GM20431 (cell line): Measurements from ENCODE around the gene CSRP2.

ENCODE experiments used
- in situ Hi-C: fragments of 300-500 bp; cut with MseI, MboI; formaldehyde crosslinking; loops from one replicate; pipeline ENCODE4 v1.15.0; 2020; ENCODE audit warnings: low sequenced_read_pairs; ENCODE audit not compliant: unreplicated experiment

The CSRP2 gene

GRCh38 chr12:76866151-76866567, 12.7 kb downstream of the CSRP2 start:
- in situ Hi-C loops, result no loop called here

GRCh38 chr12:76864791-76865400, 13.9 kb downstream of the CSRP2 start:
- in situ Hi-C loops, result no loop called here

DNA sequence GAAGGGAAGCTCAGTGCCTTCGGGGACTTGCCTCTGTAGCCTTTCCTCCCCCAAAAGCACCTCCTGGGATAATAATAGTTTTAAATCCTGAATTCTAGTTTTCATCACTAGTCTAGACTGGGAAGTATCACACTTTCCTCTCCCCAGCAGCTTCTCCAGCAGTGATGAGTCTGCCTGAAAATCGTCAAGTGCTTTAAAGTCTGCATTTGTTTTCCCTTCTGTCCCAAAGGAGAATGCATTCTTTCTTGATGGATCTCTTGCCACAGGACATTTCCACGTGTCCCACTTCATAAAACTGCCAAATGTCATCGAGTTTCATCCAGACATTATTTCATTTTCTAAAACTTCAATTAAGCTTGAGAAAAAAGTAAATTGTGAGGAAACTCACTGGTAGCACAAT, 15.0 kb downstream of the CSRP2 start:
- in situ Hi-C loops, result no loop called here

GRCh38 chr12:76863005-76863670, 15.7 kb downstream of the CSRP2 start:
- in situ Hi-C loops, result no loop called here

DNA sequence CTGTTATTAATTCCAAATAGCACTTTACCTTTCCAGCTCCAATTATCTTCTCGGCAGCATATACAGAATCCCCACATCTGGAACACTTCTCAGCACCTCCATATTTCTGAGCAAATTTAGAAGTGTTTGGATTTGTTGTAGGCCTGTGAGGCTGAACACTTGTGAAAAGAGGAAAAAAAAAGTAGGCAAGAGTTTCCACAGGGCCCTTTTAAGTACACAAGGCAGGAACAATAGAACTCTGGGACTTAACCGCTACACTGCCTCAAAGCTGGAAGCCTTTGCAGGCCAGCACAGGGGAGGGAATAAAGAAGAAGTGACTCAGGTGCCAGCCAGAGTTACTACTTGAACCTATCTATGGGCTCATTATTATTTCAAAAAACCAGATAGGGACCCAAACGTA, 18.6 kb downstream of the CSRP2 start:
- in situ Hi-C loops, result no loop called here

GRCh38 chr12:76859611-76860010, 19.2 kb downstream of the CSRP2 start:
- in situ Hi-C loops, result no loop called here

GRCh38 chr12:76856018-76856644, 22.7 kb downstream of the CSRP2 start:
- in situ Hi-C loops, result no loop called here

- in situ Hi-C loops, result no loop called here
Observed at GRCh38 chr12:76855271-76855670, 23.5 kb downstream of the CSRP2 start.

DNA sequence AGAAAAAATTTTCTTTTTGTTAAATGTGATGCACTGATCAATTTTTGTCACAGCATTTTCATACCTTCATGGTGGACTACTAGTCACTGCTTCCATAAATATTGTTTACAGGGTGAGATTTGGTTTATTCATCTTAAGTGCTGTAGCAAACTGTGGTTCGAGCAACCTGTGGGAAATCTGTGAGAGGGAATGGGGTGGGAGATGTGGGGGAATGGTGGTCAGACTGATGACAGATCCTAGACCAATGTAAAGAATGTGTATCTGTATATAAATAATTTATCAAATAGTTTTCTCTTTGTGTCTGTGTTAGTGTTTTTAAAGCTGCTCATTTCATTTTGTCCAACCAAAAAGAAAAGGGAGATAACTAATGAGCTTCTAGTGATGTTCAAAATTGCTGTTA, 26.7 kb downstream of the CSRP2 start:
- in situ Hi-C loops, result no loop called here

DNA sequence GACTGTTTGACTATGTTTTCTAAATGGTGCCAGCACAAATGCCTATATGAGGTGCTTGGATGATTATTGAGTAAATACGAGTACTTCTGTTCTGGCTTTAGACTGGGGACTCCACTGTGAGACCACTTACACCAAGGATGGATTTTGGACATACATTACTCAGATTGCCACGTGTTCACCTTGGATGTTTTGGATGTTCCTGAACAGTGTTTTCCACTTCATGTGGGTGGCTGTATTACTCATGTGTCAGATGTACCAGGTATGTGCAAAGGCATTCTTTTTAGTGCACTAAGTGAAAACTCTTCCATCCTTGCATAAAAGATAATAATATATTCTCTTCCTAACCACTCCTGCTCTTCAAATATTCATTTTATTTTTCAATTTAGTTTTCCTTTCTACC, 30.7 kb downstream of the CSRP2 start:
- in situ Hi-C loops, result no loop called here

- in situ Hi-C loops, result no loop called here
Observed at GRCh38 chr12:76847260-76847659, 31.6 kb downstream of the CSRP2 start.

GRCh38 chr12:76836633-76837032, 42.2 kb downstream of the CSRP2 start:
- in situ Hi-C loops, result no loop called here

- in situ Hi-C loops, result no loop called here
Observed at GRCh38 chr12:76830436-76830835, 48.4 kb downstream of the CSRP2 start.

DNA sequence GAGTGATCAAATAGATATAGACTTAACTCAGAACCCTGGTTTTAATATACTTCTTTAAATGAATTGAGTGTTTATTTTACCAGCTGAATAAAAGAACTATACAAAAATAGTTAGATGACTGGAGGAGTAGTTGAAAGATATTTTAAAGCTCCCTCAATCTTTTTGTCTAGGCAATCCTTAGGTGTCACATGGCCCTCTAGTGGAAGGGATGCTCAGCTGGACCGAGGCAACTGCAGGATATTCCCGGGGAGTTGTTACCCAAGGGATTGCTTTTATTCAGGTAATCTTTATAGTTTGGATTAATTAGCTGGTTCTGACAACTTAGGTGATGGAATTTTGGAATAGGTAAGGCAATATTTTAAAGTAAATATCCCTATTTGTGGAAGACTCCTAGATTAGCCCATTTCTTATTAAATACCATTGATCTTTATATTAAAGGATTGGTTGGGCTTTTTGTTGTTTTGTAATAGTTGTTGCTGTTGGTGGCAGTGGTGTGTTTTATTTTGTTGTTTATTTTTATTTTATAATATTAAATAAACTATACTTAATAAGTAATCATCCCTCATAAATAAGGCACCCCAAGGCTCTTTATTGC, 57.8 kb downstream of the CSRP2 start:
- in situ Hi-C loops, result no loop called here

DNA sequence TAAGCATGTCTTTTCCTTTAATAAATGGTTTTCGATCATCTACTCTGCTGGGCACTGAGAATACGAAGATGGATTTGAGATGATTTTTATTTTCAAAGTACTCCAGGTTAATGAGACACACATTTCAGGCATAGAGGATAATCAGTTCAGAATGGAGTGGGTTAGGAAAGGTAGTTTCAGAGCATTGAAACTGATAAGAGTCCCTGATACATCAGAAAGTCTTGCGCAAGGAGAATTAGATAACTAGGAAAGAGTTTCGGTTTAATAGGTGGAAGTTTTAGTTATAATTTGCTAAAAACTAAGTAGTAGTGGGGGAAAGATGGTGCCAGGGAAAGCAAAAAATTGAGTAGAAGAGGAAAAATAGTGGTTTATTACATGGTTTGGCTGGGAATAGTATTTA, 64.8 kb downstream of the CSRP2 start:
- in situ Hi-C loops, result no loop called here

DNA sequence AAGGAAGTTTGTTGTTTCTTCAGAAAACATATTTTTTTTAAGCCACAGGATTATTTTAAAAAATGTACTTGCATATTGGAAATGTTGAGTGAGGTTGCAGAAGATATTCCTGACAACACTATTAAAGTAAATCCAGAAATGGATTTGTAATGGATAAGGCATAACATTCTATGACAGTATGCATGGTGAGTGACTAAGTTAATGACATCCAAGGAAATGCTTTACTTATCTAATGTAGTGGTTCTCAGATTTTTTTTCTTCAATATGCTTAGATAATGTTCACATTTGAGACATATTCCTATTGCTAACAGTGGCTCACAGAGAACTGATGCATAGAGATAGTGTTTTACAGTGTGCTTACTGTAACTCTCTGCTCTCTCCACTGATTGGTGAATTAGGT, 65.6 kb downstream of the CSRP2 start:
- in situ Hi-C loops, result no loop called here

GRCh38 chr12:76811976-76812375, 66.8 kb downstream of the CSRP2 start:
- in situ Hi-C loops, result no loop called here

- in situ Hi-C loops, result no loop called here
Observed at GRCh38 chr12:76810671-76811419, 68.0 kb downstream of the CSRP2 start.
